Neural progenitor cell (in vitro differentiated cells): ENCODE data around the gene DCC. TPM values are rescaled to one million over a fixed set of nuclear protein-coding genes. Genes with fewer than 3 reads are reported as not detected.

Source experiments
- DNase-seq: peaks from one replicate; pipeline ENCODE4 v3.0.0-alpha.2; 2016; ENCODE audit warnings: low spot score
- H2AFZ ChIP-seq: fragments of 200-600 bp; sonication (generic); replicated peaks from 2 replicates; pipeline ENCODE4 v1.6.1; 2016; ENCODE audit warnings: antibody characterized with exemption
- H3F3A ChIP-seq: fragments of 200-600 bp; sonication (generic); 2 replicates; pipeline ENCODE4 v1.6.1; 2016; ENCODE audit warnings: antibody characterized with exemption, low read depth
- H3K27ac ChIP-seq: fragments of 200-600 bp; sonication (generic); 2 replicates; pipeline ENCODE4 v1.5.1; 2016; ENCODE audit warnings: mild to moderate bottlenecking
- H3K27me3 ChIP-seq: fragments of 200-600 bp; sonication (generic); 2 replicates; pipeline ENCODE4 v1.6.1; 2016; ENCODE audit warnings: mild to moderate bottlenecking, moderate library complexity
- H3K36me3 ChIP-seq: fragments of 200-600 bp; sonication (generic); 2 replicates; pipeline ENCODE4 v1.5.1; 2016
- H3K4me1 ChIP-seq: fragments of 200-600 bp; sonication (generic); 2 replicates; pipeline ENCODE4 v1.6.1; 2016; ENCODE audit warnings: mixed run types
- H3K4me2 ChIP-seq: fragments of 200-600 bp; sonication (generic); 2 replicates; pipeline ENCODE4 v1.6.1; 2016
- H3K4me3 ChIP-seq: fragments of 200-600 bp; sonication (generic); 2 replicates; pipeline ENCODE4 v1.5.1; 2016
- H3K79me2 ChIP-seq: fragments of 200-600 bp; sonication (generic); 2 replicates; pipeline ENCODE4 v1.6.1; 2016; ENCODE audit warnings: low read depth
- H3K9ac ChIP-seq: fragments of 200-600 bp; sonication (generic); 2 replicates; pipeline ENCODE4 v1.6.1; 2016
- H3K9me3 ChIP-seq: fragments of 200-600 bp; sonication (generic); 2 replicates; pipeline ENCODE4 v1.5.1; 2016; ENCODE audit warnings: low read depth
- H4K20me1 ChIP-seq: fragments of 200-600 bp; sonication (generic); 2 replicates; pipeline ENCODE4 v1.6.1; 2016; ENCODE audit warnings: low read depth
- H3K27ac Mint-ChIP-seq: 3 replicates; pipeline ENCODE4 v1.8.0; 2021; ENCODE audit warnings: mixed read lengths
- H3K27me3 Mint-ChIP-seq: 2 replicates; pipeline ENCODE4 v1.8.0; 2022; ENCODE audit warnings: low read depth, mild to moderate bottlenecking, inconsistent platforms, moderate library complexity, mixed read lengths; ENCODE audit not compliant: insufficient read depth
- H3K36me3 Mint-ChIP-seq: 3 replicates; pipeline ENCODE4 v1.8.0; 2021; ENCODE audit warnings: mixed read lengths
- H3K4me1 Mint-ChIP-seq: 3 replicates; pipeline ENCODE4 v1.8.0; 2021; ENCODE audit warnings: mixed read lengths
- H3K4me3 Mint-ChIP-seq: 3 replicates; pipeline ENCODE4 v1.8.0; 2021; ENCODE audit warnings: mild to moderate bottlenecking, moderate library complexity, mixed read lengths
- H3K9me3 Mint-ChIP-seq: 3 replicates; pipeline ENCODE4 v1.8.0; 2020; ENCODE audit warnings: mixed read lengths
- CTCF ChIP-seq: fragments of 200-600 bp; sonication (generic); IDR thresholded peaks from 2 replicates; pipeline ENCODE4 v1.5.1; 2017; ENCODE audit warnings: antibody characterized with exemption, mild to moderate bottlenecking
- EZH2 ChIP-seq: fragments of 200-600 bp; sonication (generic); IDR thresholded peaks from 2 replicates; pipeline ENCODE4 v1.6.1; 2017; ENCODE audit warnings: antibody characterized with exemption, mild to moderate bottlenecking, moderate library complexity
- EZH2phosphoT487 ChIP-seq: fragments of 200-600 bp; sonication (generic); IDR thresholded peaks from 2 replicates; pipeline ENCODE4 v1.6.1; 2017; ENCODE audit warnings: antibody characterized with exemption
- total RNA-seq: library from RNA; depleted of rRNA; stranded (reverse); fragments of >200 nt; gene quantifications from 2 replicates; pipeline ENCODE4 v1.2.3, GENCODE V29; 2015; ENCODE audit warnings: low replicate concordance

The DCC gene
- total RNA-seq, 1 donor from 2014 or later = 0.41 TPM

GRCh38 chr18:52953387-52953786, 613.4 kb downstream of the DCC start:
- no peak overlapping the region for H2AFZ ChIP-seq
- no peaks in the 10 kb centered on the region for H3K27me3 Mint-ChIP-seq
- no peak overlapping the region for H3K27ac ChIP-seq

GRCh38 chr18:52963481-52963880, 623.5 kb downstream of the DCC start:
- Histone ChIP-seq H3K9ac (no peak overlapping the region), H3K27ac (no peak overlapping the region), H3F3A (no peaks in the 10 kb centered on the region), H2AFZ (no peak overlapping the region), H3K4me1 (no peaks in the 10 kb centered on the region), H3K4me3 (no peak overlapping the region), H3K79me2 (no peaks in the 10 kb centered on the region), H3K36me3 (no peaks in the 10 kb centered on the region), H4K20me1 (no peaks in the 10 kb centered on the region), H3K27me3 (no peaks in the 10 kb centered on the region), H3K4me2 (no peak overlapping the region), H3K9me3 (no peaks in the 10 kb centered on the region)
- no peak overlapping the region for H3K27ac Mint-ChIP-seq
- no peak for DNase-seq
- H3K4me3 Mint-ChIP-seq = no peak overlapping the region
- no peaks in the 10 kb centered on the region for H3K36me3 Mint-ChIP-seq
- TF ChIP-seq EZH2phosphoT487 (no peak), CTCF (no peak), EZH2 (no peak)
- no peaks in the 10 kb centered on the region for H3K27me3 Mint-ChIP-seq
- no peaks in the 10 kb centered on the region for H3K4me1 Mint-ChIP-seq
- no peaks in the 10 kb centered on the region for H3K9me3 Mint-ChIP-seq

More at GRCh38 chr18:52953387-52953786, 613.4 kb downstream of the DCC start:
- no peaks in the 10 kb centered on the region for H3K36me3 ChIP-seq
- Mint-ChIP-seq H3K36me3 (no peaks in the 10 kb centered on the region), H3K9me3 (no peaks in the 10 kb centered on the region), H3K27ac (no peak overlapping the region), H3K4me3 (no peak overlapping the region), H3K4me1 (no peaks in the 10 kb centered on the region)
- DNase-seq = no peak
- H3K9me3 ChIP-seq = no peaks in the 10 kb centered on the region
- H3K79me2 ChIP-seq = no peaks in the 10 kb centered on the region
- H3F3A ChIP-seq = no peaks in the 10 kb centered on the region
- H3K27me3 ChIP-seq = no peaks in the 10 kb centered on the region
- no peak overlapping the region for H3K4me2 ChIP-seq
- H3K4me1 ChIP-seq = no peaks in the 10 kb centered on the region
- TF ChIP-seq EZH2 (no peak), EZH2phosphoT487 (no peak), CTCF (no peak)
- no peaks in the 10 kb centered on the region for H4K20me1 ChIP-seq
- no peak overlapping the region for H3K4me3 ChIP-seq
- H3K9ac ChIP-seq = no peak overlapping the region

GRCh38 chr18:52970686-52971085, 630.7 kb downstream of the DCC start:
- Mint-ChIP-seq H3K4me3 (no peak overlapping the region), H3K27ac (no peak overlapping the region), H3K36me3 (no peaks in the 10 kb centered on the region), H3K4me1 (peaks cover 10% of the 10 kb centered on the region), H3K27me3 (no peaks in the 10 kb centered on the region), H3K9me3 (no peaks in the 10 kb centered on the region)
- H3F3A ChIP-seq = no peaks in the 10 kb centered on the region
- H3K27me3 ChIP-seq = no peaks in the 10 kb centered on the region
- no peak overlapping the region for H2AFZ ChIP-seq
- H3K4me1 ChIP-seq = no peaks in the 10 kb centered on the region
- DNase-seq = no peak
- H3K4me3 ChIP-seq = no peak overlapping the region
- H3K9me3 ChIP-seq = no peaks in the 10 kb centered on the region
- H3K4me2 ChIP-seq = no peak overlapping the region
- H3K36me3 ChIP-seq = no peaks in the 10 kb centered on the region
- H3K79me2 ChIP-seq = no peaks in the 10 kb centered on the region
- no peak overlapping the region for H3K27ac ChIP-seq
- TF ChIP-seq EZH2 (no peak), EZH2phosphoT487 (no peak), CTCF (no peak)
- no peak overlapping the region for H3K9ac ChIP-seq
- H4K20me1 ChIP-seq = no peaks in the 10 kb centered on the region

- TF ChIP-seq CTCF (no peak), EZH2phosphoT487 (no peak), EZH2 (no peak)
- no peak for DNase-seq
- Histone ChIP-seq H3F3A (no peaks in the 10 kb centered on the region), H3K4me3 (no peak overlapping the region), H2AFZ (no peak overlapping the region), H3K9me3 (no peaks in the 10 kb centered on the region), H3K27ac (no peak overlapping the region), H4K20me1 (no peaks in the 10 kb centered on the region), H3K27me3 (no peaks in the 10 kb centered on the region), H3K9ac (no peak overlapping the region), H3K4me2 (no peak overlapping the region), H3K36me3 (no peaks in the 10 kb centered on the region), H3K4me1 (no peaks in the 10 kb centered on the region), H3K79me2 (no peaks in the 10 kb centered on the region)
- no peak overlapping the region for H3K27ac Mint-ChIP-seq
- no peaks in the 10 kb centered on the region for H3K27me3 Mint-ChIP-seq
- H3K9me3 Mint-ChIP-seq = no peaks in the 10 kb centered on the region
- no peak overlapping the region for H3K4me3 Mint-ChIP-seq
- H3K36me3 Mint-ChIP-seq = no peaks in the 10 kb centered on the region
- H3K4me1 Mint-ChIP-seq = peaks cover 10% of the 10 kb centered on the region
Measured at GRCh38 chr18:52971097-52971496, 631.1 kb downstream of the DCC start.
